HepG2 (cell line): Measurements from ENCODE around the gene FBP2. TPM values are rescaled to one million over a fixed set of nuclear protein-coding genes. Genes with fewer than 3 reads are reported as not detected.

ENCODE experiments used
- ARNT2 ChIP-seq: sonication (generic); formaldehyde crosslinking; IDR thresholded peaks from 2 replicates; pipeline ENCODE4 v1.8.0; 2022; ENCODE audit warnings: mild to moderate bottlenecking, low read depth, missing genetic modification reagents, moderate library complexity
- CBX5 ChIP-seq: sonication (generic); formaldehyde crosslinking; IDR thresholded peaks from 2 replicates; pipeline ENCODE4 v1.4.0; 2020; ENCODE audit warnings: missing genetic modification reagents, borderline replicate concordance
- DRAP1 ChIP-seq: IDR thresholded peaks from 2 replicates; pipeline ENCODE4 v1.6.1; 2016; ENCODE audit warnings: missing genetic modification reagents, missing compliant biosample characterization
- HDAC1 ChIP-seq: sonication (generic); formaldehyde crosslinking; IDR thresholded peaks from 2 replicates; pipeline ENCODE4 v1.5.1; 2020; ENCODE audit warnings: mild to moderate bottlenecking, missing genetic modification reagents
- HMG20B ChIP-seq: conservative IDR thresholded peaks from 2 replicates; pipeline ENCODE4 v1.6.1; 2016; ENCODE audit warnings: missing genetic modification reagents, missing compliant biosample characterization
- MAZ ChIP-seq, 2 experiments: sonication (generic) in 1 of 2; formaldehyde crosslinking in 1 of 2; IDR thresholded peaks; 2 replicates each; pipeline versions ENCODE4 v1.5.0 to v1.6.1; 2012 to 2020; ENCODE audit warnings: low read depth in 2 of 2, mild to moderate bottlenecking in 2 of 2, borderline replicate concordance in 1 of 2, improper control_type of control experiment in 1 of 2, low read length in 1 of 2, missing genetic modification reagents in 1 of 2, moderate library complexity in 1 of 2
- SIN3A ChIP-seq: IDR thresholded peaks from 2 replicates; pipeline ENCODE4 v1.6.1; 2011; ENCODE audit warnings: low read depth, mild to moderate bottlenecking, control low read depth, low read length, borderline replicate concordance
- SMAD3 ChIP-seq: sonication (generic); formaldehyde crosslinking; IDR thresholded peaks from 2 replicates; pipeline ENCODE4 v1.4.0; 2020; ENCODE audit warnings: missing genetic modification reagents
- SRSF4 ChIP-seq: fragments of 200-400 bp; formaldehyde crosslinking; IDR thresholded peaks from one replicate; pipeline ENCODE4 v1.6.1; 2018; ENCODE audit warnings: mild to moderate bottlenecking, low read depth, low read length, moderate library complexity; ENCODE audit not compliant: poor library complexity, severe bottlenecking
- TAF1 ChIP-seq: sonication (generic); formaldehyde crosslinking; IDR thresholded peaks from 2 replicates; pipeline ENCODE4 v1.4.0; 2020; ENCODE audit warnings: missing genetic modification reagents
- TBP ChIP-seq: sonication (generic); formaldehyde crosslinking; IDR thresholded peaks from 2 replicates; pipeline ENCODE4 v1.5.0; 2020; ENCODE audit warnings: missing genetic modification reagents
- THAP11 ChIP-seq: IDR thresholded peaks from 2 replicates; pipeline ENCODE4 v1.6.1; 2016; ENCODE audit warnings: missing biosample characterization, missing genetic modification reagents
- ZBTB38 ChIP-seq: sonication (generic); formaldehyde crosslinking; IDR thresholded peaks from 2 replicates; pipeline ENCODE4 v1.5.1; 2020; ENCODE audit warnings: mild to moderate bottlenecking, missing genetic modification reagents
- ZGPAT ChIP-seq: IDR thresholded peaks from 2 replicates; pipeline ENCODE4 v1.6.1; 2016; ENCODE audit warnings: mild to moderate bottlenecking
- ZMYM2 ChIP-seq: sonication (generic); formaldehyde crosslinking; IDR thresholded peaks from 2 replicates; pipeline ENCODE4 v1.8.0; 2022; ENCODE audit warnings: mild to moderate bottlenecking, missing genetic modification reagents
- ZNF124 ChIP-seq: sonication (generic); formaldehyde crosslinking; IDR thresholded peaks from 2 replicates; pipeline ENCODE4 v1.4.0; 2020; ENCODE audit warnings: missing genetic modification reagents
- ZNF333 ChIP-seq: sonication (generic); formaldehyde crosslinking; IDR thresholded peaks from 2 replicates; pipeline ENCODE4 v1.4.0; 2020; ENCODE audit warnings: mild to moderate bottlenecking, missing genetic modification reagents, borderline replicate concordance
- ZNF383 ChIP-seq: sonication (generic); formaldehyde crosslinking; IDR thresholded peaks from 2 replicates; pipeline ENCODE4 v1.4.0; 2020; ENCODE audit warnings: missing genetic modification reagents, mild to moderate bottlenecking, borderline replicate concordance
- ZNF580 ChIP-seq: IDR thresholded peaks from 2 replicates; pipeline ENCODE4 v1.6.1; 2016; ENCODE audit warnings: low read depth, borderline replicate concordance
- ZNF704 ChIP-seq: sonication (generic); formaldehyde crosslinking; IDR thresholded peaks from 2 replicates; pipeline ENCODE4 v1.8.1; 2023; ENCODE audit warnings: mild to moderate bottlenecking, inconsistent platforms, moderate library complexity, missing genetic modification reagents, borderline replicate concordance
- ZNF709 ChIP-seq: sonication (generic); formaldehyde crosslinking; IDR thresholded peaks from 2 replicates; pipeline ENCODE4 v1.5.0; 2020; ENCODE audit warnings: mild to moderate bottlenecking, missing genetic modification reagents
- ZNF761 ChIP-seq: sonication (generic); formaldehyde crosslinking; conservative IDR thresholded peaks from 2 replicates; pipeline ENCODE4 v1.4.0; 2020; ENCODE audit warnings: mild to moderate bottlenecking, missing genetic modification reagents
- ZNF782 ChIP-seq: sonication (generic); formaldehyde crosslinking; IDR thresholded peaks from 2 replicates; pipeline ENCODE4 v1.4.0; 2020; ENCODE audit warnings: missing genetic modification reagents, mild to moderate bottlenecking, borderline replicate concordance
- polyA plus RNA-seq, 8 experiments: library from polyadenylated mRNA; depleted of rRNA in 3 of 8; stranded (reverse) in 7 of 8; unstranded in 1 of 8; fragments of >200 nt; fragmentation: Illumina TruSeq in 4 of 8; extraction: Trizol in 4 of 8; gene quantifications; 2 replicates each; pipeline versions ENCODE4 v1.2.1 to v1.2.3, GENCODE V29; 2011 to 2016; ENCODE audit warnings: low read depth in 4 of 8, missing spikeins in 1 of 8, mixed read lengths in 1 of 8; ENCODE audit not compliant: insufficient read depth in 1 of 8
- total RNA-seq, 5 experiments: library from RNA; depleted of rRNA; stranded (reverse); fragments of >200 nt; fragmentation: Illumina TruSeq; extraction: Trizol; gene quantifications; 2 replicates each; pipeline ENCODE4 v1.2.3, GENCODE V29; 2016; ENCODE audit warnings: low read depth in 1 of 5

Gene FBP2
- total and polyA plus RNA-seq, 2 of the 13 experiments (the other 11 are each of a cell fraction or from before 2014, with no cell fraction given), result not detected

GRCh38 chr9:94554439-94555331, 38.9 kb downstream of the FBP2 start, which contains the start of gene PCAT7 (continued):
- TF ChIP-seq MAZ (IDR thresholded peaks at IDR 0.05; ENCODE audit: borderline replicate concordance, low read depth, low read length) (0 out of 2 replicates have a peak, but pooled peaks have one; percentile 37), MAZ (CRISPR knock-in tag; IDR thresholded peaks at IDR 0.05; ENCODE audit: low read depth) (no peak; the same call in 1 of the 2 replicates), ARNT2 (CRISPR knock-in tag) (peak; percentile 22; the same call in 1 of the 2 replicates), DRAP1 (CRISPR knock-in tag) (peak; percentile 98), SMAD3 (CRISPR knock-in tag) (peak; percentile 60; the same call in 1 of the 2 replicates), ZNF709 (CRISPR knock-in tag) (peak; percentile 62; the same call in 1 of the 2 replicates), TBP (no peak), ZGPAT (CRISPR knock-in tag) (peak; percentile 43; the same call in 1 of the 2 replicates), TAF1 (peak; percentile 68), ZNF124 (0 out of 2 replicates have a peak, but pooled peaks have one; percentile 22), SIN3A (0 out of 2 replicates have a peak, but pooled peaks have one; percentile 46), HDAC1 (CRISPR knock-in tag) (peak; percentile 86), ZNF383 (0 out of 2 replicates have a peak, but pooled peaks have one; percentile 66), ZNF782 (CRISPR knock-in tag) (peak; percentile 26; the same call in 1 of the 2 replicates), ZNF333 (CRISPR knock-in tag) (no peak), SRSF4 (no peak), THAP11 (CRISPR knock-in tag) (peak; percentile 57; the same call in 1 of the 2 replicates), ZNF761 (peak; percentile 65; the same call in 1 of the 2 replicates), ZMYM2 (CRISPR knock-in tag) (no peak), ZBTB38 (CRISPR knock-in tag) (peak; percentile 60; the same call in 1 of the 2 replicates), ZNF580 (CRISPR knock-in tag) (no peak), HMG20B (CRISPR knock-in tag) (0 out of 2 replicates have a peak, but pooled peaks have one; percentile 20), CBX5 (CRISPR knock-in tag) (0 out of 2 replicates have a peak, but pooled peaks have one; percentile 35), ZNF704 (0 out of 2 replicates have a peak, but pooled peaks have one; percentile 65)
